HEK293 (cell line): ENCODE results near the gene CALR3.

Experiments used
- CTCF ChIA-PET: fragments of 350-600 bp; formaldehyde crosslinking; extraction: SDS; loops from one replicate; lab custom pipeline; 2021; ENCODE audit warnings: antibody characterized with exemption; lab: Yijun Ruan, JAX
- POLR2A ChIA-PET: fragments of 300-600 bp; formaldehyde crosslinking; extraction: SDS; loops from one replicate; lab custom pipeline; 2020; ENCODE audit warnings: antibody characterized with exemption, inconsistent platforms; lab: Yijun Ruan, JAX
- H3K27ac ChIP-seq: fragments of 200-500 bp; sonication (Bioruptor generic); 2 replicates; pipeline ENCODE4 v1.5.1; 2014; ENCODE audit warnings: low read depth, low read length, control low read depth, inconsistent platforms; ENCODE audit errors: extremely low read depth
- H3K36me3 ChIP-seq, 2 experiments: fragments of 200-500 bp in 1 of 2; sonication (Bioruptor generic) in 1 of 2; 1 replicate in 1 of 2; 2 replicates in 1 of 2; pipeline ENCODE4 v1.5.1; 2014 to 2017; ENCODE audit warnings: inconsistent platforms in 2 of 2, low read length in 2 of 2; ENCODE audit not compliant: control insufficient read depth in 2 of 2, insufficient read depth in 1 of 2
- H3K4me1 ChIP-seq: fragments of 200-500 bp; sonication (Bioruptor generic); 2 replicates; pipeline ENCODE4 v1.5.1; 2014; ENCODE audit warnings: mild to moderate bottlenecking, low read length, inconsistent platforms; ENCODE audit not compliant: control insufficient read depth, insufficient read depth
- H3K4me3 ChIP-seq: 2 replicates; pipeline ENCODE4 v1.5.1; 2011; ENCODE audit warnings: low read depth, mild to moderate bottlenecking, control low read depth, low read length, moderate library complexity
- H3K9me3 ChIP-seq: fragments of 200-500 bp; sonication (Bioruptor generic); 2 replicates; pipeline ENCODE4 v1.5.1; 2014; ENCODE audit warnings: low read depth, low read length, inconsistent platforms; ENCODE audit not compliant: control insufficient read depth, insufficient read depth
- FEZF1 ChIP-seq: fragments of 450-650 bp; formaldehyde crosslinking; IDR thresholded peaks from 2 replicates; pipeline ENCODE4 v1.5.1; 2016; ENCODE audit warnings: missing biosample characterization, missing genetic modification characterization
- GLIS1 ChIP-seq: fragments of 450-650 bp; formaldehyde crosslinking; IDR thresholded peaks from 2 replicates; pipeline ENCODE4 v1.5.1; 2016; ENCODE audit warnings: missing biosample characterization, missing genetic modification characterization
- GLIS2 ChIP-seq: fragments of 450-650 bp; formaldehyde crosslinking; IDR thresholded peaks from 2 replicates; pipeline ENCODE4 v1.5.1; 2016; ENCODE audit warnings: missing biosample characterization, missing genetic modification characterization
- HOXA7 ChIP-seq: sonication (generic); formaldehyde crosslinking; IDR thresholded peaks from 2 replicates; pipeline ENCODE4 v1.8.1; 2022; ENCODE audit warnings: missing genetic modification reagents, borderline replicate concordance
- HOXC10 ChIP-seq: sonication (generic); formaldehyde crosslinking; IDR thresholded peaks from 2 replicates; pipeline ENCODE4 v1.8.1; 2023; ENCODE audit warnings: mild to moderate bottlenecking, missing genetic modification reagents
- HOXD13 ChIP-seq: sonication (generic); formaldehyde crosslinking; IDR thresholded peaks from 2 replicates; pipeline ENCODE4 v1.8.0; 2022; ENCODE audit warnings: missing genetic modification reagents, borderline replicate concordance
- INSM2 ChIP-seq: fragments of 450-650 bp; formaldehyde crosslinking; IDR thresholded peaks from 2 replicates; pipeline ENCODE4 v1.5.1; 2016; ENCODE audit warnings: missing biosample characterization, missing genetic modification characterization
- KLF10 ChIP-seq: fragments of 450-650 bp; IDR thresholded peaks from 2 replicates; pipeline ENCODE4 v1.5.1; 2018; ENCODE audit warnings: missing biosample characterization, mild to moderate bottlenecking, missing genetic modification characterization
- KLF8 ChIP-seq: fragments of 450-650 bp; formaldehyde crosslinking; IDR thresholded peaks from 2 replicates; pipeline ENCODE4 v1.5.1; 2016; ENCODE audit warnings: missing biosample characterization, missing genetic modification characterization
- OVOL3 ChIP-seq: fragments of 450-650 bp; formaldehyde crosslinking; IDR thresholded peaks from 2 replicates; pipeline ENCODE4 v1.5.1; 2016; ENCODE audit warnings: missing biosample characterization, missing genetic modification characterization
- RBAK ChIP-seq: fragments of 450-650 bp; formaldehyde crosslinking; IDR thresholded peaks from 2 replicates; pipeline ENCODE4 v1.5.1; 2016; ENCODE audit warnings: missing biosample characterization, missing genetic modification characterization
- SP7 ChIP-seq: fragments of 450-650 bp; formaldehyde crosslinking; IDR thresholded peaks from 2 replicates; pipeline ENCODE4 v1.5.1; 2016; ENCODE audit warnings: missing biosample characterization, missing genetic modification characterization
- TRIM28 ChIP-seq: IDR thresholded peaks from 2 replicates; pipeline ENCODE4 v1.6.1; 2011; ENCODE audit warnings: low read length, control low read depth, borderline replicate concordance
- ZBTB21 ChIP-seq: fragments of 450-650 bp; formaldehyde crosslinking; IDR thresholded peaks from 2 replicates; pipeline ENCODE4 v1.5.1; 2017; ENCODE audit warnings: missing biosample characterization, missing genetic modification characterization
- ZBTB7A ChIP-seq: fragments of 450-650 bp; formaldehyde crosslinking; IDR thresholded peaks from 2 replicates; pipeline ENCODE4 v1.5.1; 2016; ENCODE audit warnings: low read depth, missing biosample characterization, missing genetic modification characterization
- ZEB2 ChIP-seq: fragments of 450-650 bp; formaldehyde crosslinking; IDR thresholded peaks from 2 replicates; pipeline ENCODE4 v1.5.1; 2016; ENCODE audit warnings: missing biosample characterization, missing genetic modification characterization
- ZIC2 ChIP-seq: fragments of 450-650 bp; formaldehyde crosslinking; IDR thresholded peaks from 2 replicates; pipeline ENCODE4 v1.5.1; 2016; ENCODE audit warnings: missing biosample characterization, missing genetic modification characterization
- ZNF146 ChIP-seq: fragments of 450-650 bp; formaldehyde crosslinking; IDR thresholded peaks from 2 replicates; pipeline ENCODE4 v1.5.1; 2016; ENCODE audit warnings: missing biosample characterization, missing genetic modification characterization
- ZNF175 ChIP-seq: fragments of 450-650 bp; formaldehyde crosslinking; IDR thresholded peaks from 2 replicates; pipeline ENCODE4 v1.5.1; 2016; ENCODE audit warnings: missing biosample characterization, missing genetic modification characterization
- ZNF2 ChIP-seq: fragments of 450-650 bp; formaldehyde crosslinking; IDR thresholded peaks from 2 replicates; pipeline ENCODE4 v1.5.1; 2016; ENCODE audit warnings: missing biosample characterization, missing genetic modification characterization
- ZNF221 ChIP-seq: fragments of 450-650 bp; formaldehyde crosslinking; IDR thresholded peaks from 2 replicates; pipeline ENCODE4 v1.5.1; 2017; ENCODE audit warnings: missing biosample characterization, missing genetic modification characterization, borderline replicate concordance
- ZNF239 ChIP-seq: fragments of 450-650 bp; formaldehyde crosslinking; IDR thresholded peaks from 2 replicates; pipeline ENCODE4 v1.5.1; 2016; ENCODE audit warnings: missing biosample characterization, missing genetic modification characterization
- ZNF292 ChIP-seq: fragments of 450-650 bp; formaldehyde crosslinking; IDR thresholded peaks from 2 replicates; pipeline ENCODE4 v1.5.1; 2016; ENCODE audit warnings: low read depth, missing biosample characterization, missing genetic modification characterization, borderline replicate concordance
- ZNF350 ChIP-seq: fragments of 450-650 bp; formaldehyde crosslinking; IDR thresholded peaks from 2 replicates; pipeline ENCODE4 v1.5.0; 2017; ENCODE audit warnings: missing biosample characterization, mild to moderate bottlenecking, missing genetic modification characterization
- ZNF473 ChIP-seq: fragments of 450-650 bp; formaldehyde crosslinking; IDR thresholded peaks from 2 replicates; pipeline ENCODE4 v1.5.1; 2017; ENCODE audit warnings: missing biosample characterization, missing genetic modification characterization
- ZNF530 ChIP-seq: fragments of 450-650 bp; formaldehyde crosslinking; IDR thresholded peaks from 2 replicates; pipeline ENCODE4 v1.5.1; 2016; ENCODE audit warnings: low read depth, missing biosample characterization, missing genetic modification characterization
- ZNF549 ChIP-seq: fragments of 450-650 bp; IDR thresholded peaks from 2 replicates; pipeline ENCODE4 v1.5.1; 2018; ENCODE audit warnings: missing biosample characterization, missing genetic modification characterization, mild to moderate bottlenecking, inconsistent platforms, moderate library complexity
- ZNF571 ChIP-seq: fragments of 450-650 bp; formaldehyde crosslinking; IDR thresholded peaks from 2 replicates; pipeline ENCODE4 v1.5.0; 2017; ENCODE audit warnings: missing biosample characterization, missing genetic modification characterization
- ZNF580 ChIP-seq: fragments of 450-650 bp; formaldehyde crosslinking; IDR thresholded peaks from 2 replicates; pipeline ENCODE4 v1.5.1; 2016; ENCODE audit warnings: missing biosample characterization, missing genetic modification characterization
- ZNF585B ChIP-seq: fragments of 450-650 bp; formaldehyde crosslinking; IDR thresholded peaks from 2 replicates; pipeline ENCODE4 v1.5.1; 2016; ENCODE audit warnings: missing biosample characterization, missing genetic modification characterization
- ZNF596 ChIP-seq: fragments of 450-650 bp; IDR thresholded peaks from 2 replicates; pipeline ENCODE4 v1.5.0; 2018; ENCODE audit warnings: missing biosample characterization, mild to moderate bottlenecking, missing genetic modification characterization, moderate library complexity
- ZNF645 ChIP-seq: fragments of 450-650 bp; formaldehyde crosslinking; IDR thresholded peaks from 2 replicates; pipeline ENCODE4; 2016; ENCODE audit warnings: missing biosample characterization, missing genetic modification characterization
- ZNF660 ChIP-seq: fragments of 450-650 bp; IDR thresholded peaks from 2 replicates; pipeline ENCODE4 v1.5.1; 2018; ENCODE audit warnings: missing biosample characterization, mild to moderate bottlenecking, missing genetic modification characterization
- ZNF677 ChIP-seq: fragments of 450-650 bp; IDR thresholded peaks from 2 replicates; pipeline ENCODE4 v1.5.0; 2018; ENCODE audit warnings: missing biosample characterization, mild to moderate bottlenecking, missing genetic modification characterization, moderate library complexity
- ZNF843 ChIP-seq: fragments of 450-650 bp; formaldehyde crosslinking; IDR thresholded peaks from 2 replicates; pipeline ENCODE4 v1.5.1; 2016; ENCODE audit warnings: missing biosample characterization, missing genetic modification characterization
- ZSCAN16 ChIP-seq: fragments of 450-650 bp; formaldehyde crosslinking; IDR thresholded peaks from 2 replicates; pipeline ENCODE4 v1.5.1; 2016; ENCODE audit warnings: missing biosample characterization, missing genetic modification characterization
- ZSCAN4 ChIP-seq: fragments of 450-650 bp; formaldehyde crosslinking; IDR thresholded peaks from 2 replicates; pipeline ENCODE4 v1.5.1; 2017; ENCODE audit warnings: missing biosample characterization, missing genetic modification characterization

Gene CALR3

GRCh38 chr19:16542045-16542909 lies 46.3 kb upstream of the CALR3 start, which contains the start of gene CHERP:
CHERP (minus strand) TSS chr19:16542437; CDS start chr19:16542378, 59 bp downstream.
- Histone ChIP-seq H3K27ac (peak within 1 kb of the TSS; percentile 78), H3K9me3 (no peaks in the 10 kb centered on the region), H3K4me3 (peak within 1 kb of the TSS; percentile 96), H3K36me3 (peaks cover 24 to 39% of the 10 kb centered on the region in 2 experiments; a peak in 2 of 3 replicates), H3K4me1 (peaks cover 2% of the 10 kb centered on the region; the same call in 1 of the 2 replicates)
- ChIA-PET POLR2A (interaction anchor here (0.6 to 1.4 kb wide), 5 partner anchors 27 to 118 kb away, joined by 3 to 7 read pairs (median 3); partner anchors contain the start of genes MED26, SLC35E1 and SMIM7), CTCF (no interaction called here)
- peak; percentile 37; the same call in 1 of the 2 replicates for TF ChIP-seq ZIC2 (tag by site-specific recombination)
- no peak for TF ChIP-seq ZNF596 (tag by site-specific recombination)
- no peak for TF ChIP-seq ZNF473 (tag by site-specific recombination)
- peak; percentile 21; the same call in 1 of the 2 replicates for TF ChIP-seq KLF10 (tag by site-specific recombination)
- 0 out of 2 replicates have a peak, but pooled peaks have one; percentile 23 for TF ChIP-seq ZEB2 (tag by site-specific recombination)
- TF ChIP-seq ZNF221 (tag by site-specific recombination), result no peak
- TF ChIP-seq ZNF2 (tag by site-specific recombination), result peak; percentile 81
- no peak for TF ChIP-seq ZNF585B (tag by site-specific recombination)
- TF ChIP-seq TRIM28, result no peak
- peak; percentile 79 for TF ChIP-seq GLIS2
- no peak for TF ChIP-seq ZSCAN4 (tag by site-specific recombination)
- peak; percentile 29; the same call in 1 of the 2 replicates for TF ChIP-seq KLF8 (tag by site-specific recombination)
- TF ChIP-seq ZNF677 (tag by site-specific recombination), result no peak
- TF ChIP-seq ZNF549 (tag by site-specific recombination), result no peak
- no peak for TF ChIP-seq ZNF175 (tag by site-specific recombination)
- no peak; the same call in 1 of the 2 replicates for TF ChIP-seq ZNF239
- TF ChIP-seq FEZF1, result no peak
- TF ChIP-seq HOXD13 (CRISPR knock-in tag), result no peak
- TF ChIP-seq ZNF660 (tag by site-specific recombination), result peak; percentile 17; the same call in 1 of the 2 replicates
- TF ChIP-seq ZNF580 (tag by site-specific recombination), result no peak
- TF ChIP-seq ZNF292, result no peak
- TF ChIP-seq ZNF571 (tag by site-specific recombination), result no peak
- no peak for TF ChIP-seq RBAK (tag by site-specific recombination)
- no peak for TF ChIP-seq HOXA7 (CRISPR knock-in tag)
- no peak for TF ChIP-seq ZSCAN16
- peak; percentile 38; the same call in 1 of the 2 replicates for TF ChIP-seq ZNF843 (tag by site-specific recombination)
- TF ChIP-seq GLIS1, result peak; percentile 75
- no peak for TF ChIP-seq ZNF350 (tag by site-specific recombination)
- TF ChIP-seq OVOL3 (tag by site-specific recombination), result no peak
- no peak for TF ChIP-seq HOXC10 (CRISPR knock-in tag)
- TF ChIP-seq SP7 (tag by site-specific recombination), result peak; percentile 54; the same call in 1 of the 2 replicates
- peak; percentile 39; the same call in 1 of the 2 replicates for TF ChIP-seq ZBTB7A (tag by site-specific recombination)
- TF ChIP-seq ZNF645 (tag by site-specific recombination), result no peak
- no peak for TF ChIP-seq ZNF146 (tag by site-specific recombination)
- no peak; the same call in 1 of the 2 replicates for TF ChIP-seq INSM2 (tag by site-specific recombination)
- TF ChIP-seq ZNF530, result no peak
- no peak for TF ChIP-seq ZBTB21 (tag by site-specific recombination)
